HG03159 (cell line): Measurements from ENCODE around the gene KCNS3.
A peak's percentile ranks its signal among the peaks of the same experiment; 100 is the strongest.

Source experiments
- ATAC-seq: cut with Tn5 transposase; IDR thresholded peaks from one replicate; pipeline ENCODE4 v1.9.1; 2021; ENCODE audit warnings: mild to moderate bottlenecking, moderate library complexity; ENCODE audit not compliant: unreplicated experiment

The KCNS3 gene

GRCh38 chr2:17877811-17878280, 621 bp upstream of the KCNS3 start:
- ATAC-seq, result peak; percentile 34

- ATAC-seq, result peak; percentile 16
These were observed 858 bp downstream of the KCNS3 start for GRCh38 chr2:17879137-17879912.

DNA sequence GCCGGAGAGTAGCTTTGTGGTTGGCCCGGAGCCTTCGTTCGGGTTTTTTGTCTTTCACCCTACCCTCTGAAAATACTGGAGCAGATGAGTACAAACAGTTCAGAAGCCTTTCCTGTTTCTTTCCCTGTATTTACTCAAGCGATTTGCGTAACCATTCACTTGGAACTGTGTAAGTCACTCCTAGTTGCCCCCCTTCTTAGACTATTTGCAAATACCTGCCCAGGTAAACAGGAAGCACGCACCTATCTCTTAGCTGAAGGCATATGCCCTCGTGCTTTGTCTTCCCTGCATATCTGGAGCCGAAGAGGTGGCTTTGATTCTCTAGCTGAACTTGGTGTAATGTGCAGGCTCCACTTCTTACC, 1.4 kb downstream of the KCNS3 start:
- ATAC-seq, result no peak

DNA sequence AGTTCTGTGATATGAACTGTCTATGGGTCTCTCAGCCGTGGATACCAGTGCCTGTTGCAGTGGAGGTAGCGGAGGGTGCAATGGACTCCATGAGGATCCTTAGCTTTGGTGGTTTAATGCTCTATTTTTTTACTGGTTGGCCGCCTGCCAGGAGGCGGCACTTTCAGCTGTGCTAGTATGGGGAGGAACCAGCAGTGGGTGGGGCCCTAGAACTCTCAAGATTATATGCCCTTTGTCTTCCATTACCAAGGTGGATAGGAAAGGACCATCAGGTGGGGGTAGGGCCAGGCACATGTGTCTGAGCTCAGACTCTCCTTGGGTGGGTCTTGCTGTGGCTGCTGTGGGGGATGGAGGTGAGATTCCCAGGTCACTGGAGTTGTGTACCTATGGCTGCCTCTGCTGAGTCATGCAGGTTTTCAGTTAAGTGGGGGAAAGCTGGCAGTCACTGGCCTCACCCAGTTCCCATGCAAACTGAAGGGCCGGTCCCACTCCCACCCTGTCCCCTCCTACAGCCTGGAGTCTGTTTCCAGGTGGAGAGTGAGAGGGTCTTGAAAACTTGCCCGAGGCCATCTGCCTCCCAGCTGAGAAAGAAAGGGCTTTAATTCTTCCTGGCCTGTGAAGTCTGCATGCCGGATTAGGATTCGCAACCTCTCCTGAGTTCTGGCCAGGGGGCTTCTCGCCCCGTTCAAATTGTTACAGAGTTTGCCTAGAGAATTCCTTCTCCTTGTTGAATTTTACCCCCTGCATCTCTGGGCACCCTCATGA, 14.5 kb downstream of the KCNS3 start:
- ATAC-seq, result no peak

DNA sequence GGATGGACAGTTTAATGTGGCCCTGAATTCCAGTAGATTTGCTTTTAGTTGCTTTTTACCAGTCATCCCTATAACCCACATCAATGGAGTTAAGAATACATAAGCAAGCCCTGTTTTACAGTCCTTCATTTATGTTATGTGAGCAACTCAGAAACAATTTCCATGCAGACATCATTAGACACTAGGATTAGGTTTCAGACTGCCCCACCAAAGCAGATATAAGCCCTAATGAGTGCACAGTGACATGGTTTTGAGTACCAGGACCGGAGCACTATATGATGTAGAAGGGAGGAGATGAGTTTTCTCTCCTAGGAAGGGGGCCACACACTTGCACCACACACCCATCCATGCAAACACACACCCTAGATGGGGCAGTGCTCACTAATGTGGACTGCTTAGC, 15.5 kb downstream of the KCNS3 start:
- ATAC-seq, result no peak

- ATAC-seq, result no peak
These were observed 16.1 kb downstream of the KCNS3 start for GRCh38 chr2:17894556-17894955.

- no peak for ATAC-seq
These were observed 21.4 kb downstream of the KCNS3 start for GRCh38 chr2:17899871-17900270.

DNA sequence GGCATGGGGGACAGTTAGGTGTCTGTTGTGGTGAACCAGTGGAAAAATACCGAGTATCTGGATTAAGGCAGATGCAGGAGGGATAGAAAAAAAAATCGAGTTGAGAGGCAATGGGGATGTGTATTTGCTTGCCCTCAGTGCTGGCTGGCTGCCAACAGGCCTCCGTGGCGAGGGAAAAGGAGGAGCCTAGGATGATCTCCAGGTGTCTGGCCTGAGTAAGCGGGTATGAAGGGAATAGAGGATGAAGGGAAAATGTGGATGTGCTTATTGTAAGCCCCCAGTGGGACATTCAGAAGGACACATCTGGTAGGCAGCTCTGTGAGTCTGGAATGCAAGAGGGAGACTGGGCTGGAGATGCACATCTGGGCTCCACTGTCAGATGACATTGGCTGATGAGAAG, 22.8 kb downstream of the KCNS3 start:
- no peak for ATAC-seq

- ATAC-seq, result no peak
These were observed 32.5 kb downstream of the KCNS3 start for GRCh38 chr2:17910980-17911379.

DNA sequence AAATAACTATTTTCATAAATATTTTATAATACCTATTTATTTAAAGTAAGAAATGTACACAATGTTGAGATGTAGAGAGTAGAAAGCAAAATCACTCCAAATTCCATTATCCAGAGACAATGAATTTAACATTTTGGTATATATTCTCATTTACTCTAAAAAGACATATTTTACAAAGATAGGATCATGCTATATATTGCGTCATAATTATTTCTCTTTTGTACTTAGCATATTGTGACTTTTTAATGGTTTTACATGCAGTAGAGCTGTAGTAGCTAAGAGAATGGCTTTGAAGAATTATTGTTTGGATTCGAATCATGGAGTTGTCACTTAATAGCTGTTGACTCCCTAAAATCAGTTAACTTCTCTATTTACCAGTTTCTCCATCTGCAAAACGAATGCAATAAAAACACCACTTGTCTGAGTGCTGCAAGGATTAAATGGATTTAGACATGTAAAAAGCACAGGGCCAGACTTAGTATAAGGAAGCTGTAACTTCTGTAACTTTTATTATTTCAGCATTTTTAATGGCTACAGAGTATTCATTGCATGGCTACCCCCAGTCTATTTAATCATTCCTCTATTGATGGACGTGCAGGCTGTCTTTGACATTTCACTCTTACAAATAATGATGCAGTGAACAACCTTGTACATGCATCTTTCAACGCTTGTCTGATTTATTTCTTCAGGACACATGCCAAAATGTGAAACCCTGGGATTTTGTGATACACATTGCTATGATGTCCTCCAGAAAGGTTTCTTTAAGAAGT, 33.2 kb downstream of the KCNS3 start:
- ATAC-seq, result peak; percentile 22

DNA sequence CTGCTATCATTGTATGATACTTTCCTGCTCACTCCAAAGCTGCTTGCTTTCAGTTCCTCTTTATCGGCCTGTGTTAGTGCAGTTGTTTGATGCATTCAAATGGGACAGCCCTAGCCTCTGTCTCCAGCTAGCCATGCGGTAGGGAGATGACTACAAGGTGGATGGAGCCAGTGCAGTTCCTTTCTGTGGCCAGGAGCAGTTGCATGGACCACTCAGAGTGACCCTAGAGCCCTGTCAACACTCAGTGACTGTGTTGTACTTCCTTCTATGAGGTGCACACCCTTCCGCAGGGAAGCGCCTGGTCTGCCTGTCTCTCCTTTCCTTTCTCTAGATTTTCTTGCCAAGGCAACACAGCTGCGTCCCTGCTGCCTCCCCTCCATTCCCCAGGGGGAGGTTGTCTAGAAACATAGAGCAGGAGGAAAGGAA, 33.8 kb downstream of the KCNS3 start:
- peak; percentile 99 for ATAC-seq

- no peak for ATAC-seq
These were observed 36.6 kb downstream of the KCNS3 start for GRCh38 chr2:17915099-17915498.

- no peak for ATAC-seq
These were observed 37.5 kb downstream of the KCNS3 start for GRCh38 chr2:17915811-17916518.

DNA sequence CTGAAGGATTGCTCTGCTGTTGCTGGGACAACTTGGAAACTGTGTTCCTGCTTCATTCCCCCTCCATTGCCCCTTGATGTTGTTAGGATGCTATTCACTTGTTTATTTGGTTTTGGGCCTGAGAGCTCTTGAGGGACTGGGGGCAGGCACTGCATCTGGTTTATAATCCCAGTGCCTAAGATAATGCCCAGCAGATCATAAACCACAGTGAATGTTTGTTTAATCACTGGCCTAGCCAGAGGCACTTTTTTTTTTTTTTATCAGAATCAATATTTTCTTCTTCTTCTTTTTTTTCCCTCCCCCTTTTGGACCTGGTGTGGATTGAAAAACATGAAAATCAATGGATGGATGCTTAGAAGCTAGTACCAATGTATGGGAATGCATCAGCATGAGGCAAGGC, 38.1 kb downstream of the KCNS3 start:
- ATAC-seq, result no peak

DNA sequence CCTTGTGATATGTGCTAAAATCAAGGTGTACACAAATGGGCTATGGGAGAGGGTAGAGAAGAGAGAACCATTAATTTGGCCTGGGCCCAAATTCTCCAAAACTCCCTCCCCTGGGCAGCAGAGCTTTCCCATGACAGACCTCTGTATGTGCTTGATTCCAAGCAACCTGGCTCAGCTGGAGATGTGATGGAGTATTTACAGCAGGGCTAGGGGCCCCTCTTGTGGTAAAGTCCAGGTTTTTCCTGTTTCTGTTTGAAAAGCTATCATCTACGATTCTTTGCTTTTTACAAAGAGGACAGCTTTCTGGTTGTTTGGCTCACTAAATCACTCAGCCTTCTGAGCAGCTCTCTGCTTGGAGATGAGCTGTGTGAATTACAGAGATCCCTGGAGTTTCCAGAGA, 40.3 kb downstream of the KCNS3 start:
- ATAC-seq, result no peak

DNA sequence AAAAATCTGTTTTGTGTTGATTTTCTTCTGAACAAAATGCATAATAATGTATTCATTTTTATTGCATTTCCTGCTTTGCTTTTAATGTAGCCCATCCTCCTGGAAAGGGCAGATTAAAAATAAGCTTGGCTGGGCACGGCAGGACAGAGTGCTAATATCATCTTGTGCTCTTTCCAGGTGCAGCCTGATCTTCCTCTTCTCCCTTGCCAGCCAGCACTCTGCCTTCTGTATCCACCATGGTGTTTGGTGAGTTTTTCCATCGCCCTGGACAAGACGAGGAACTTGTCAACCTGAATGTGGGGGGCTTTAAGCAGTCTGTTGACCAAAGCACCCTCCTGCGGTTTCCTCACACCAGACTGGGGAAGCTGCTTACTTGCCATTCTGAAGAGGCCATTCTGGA, 52.3 kb downstream of the KCNS3 start:
- ATAC-seq, result no peak

GRCh38 chr2:17933256-17933655, 54.8 kb downstream of the KCNS3 start:
- no peak for ATAC-seq

DNA sequence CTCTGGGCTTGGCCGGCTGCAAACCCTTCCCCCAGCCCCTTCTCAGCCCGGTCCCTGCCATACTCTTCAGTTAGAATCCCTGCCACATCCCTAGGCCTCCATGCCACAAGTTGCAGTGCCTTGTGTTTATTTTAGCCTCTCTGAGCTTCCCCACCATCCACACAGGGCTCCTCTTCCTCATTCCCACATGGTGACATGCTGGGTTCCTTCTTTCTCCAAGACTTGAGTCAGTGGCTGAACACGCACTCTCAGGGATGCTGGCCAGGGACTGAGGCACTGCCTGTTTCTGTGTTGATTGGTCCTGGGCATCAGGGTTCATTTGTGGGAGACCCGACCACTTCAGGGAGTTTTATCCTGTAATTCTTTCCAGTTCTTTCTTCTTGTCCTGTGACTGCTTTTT, 56.3 kb downstream of the KCNS3 start:
- no peak for ATAC-seq

DNA sequence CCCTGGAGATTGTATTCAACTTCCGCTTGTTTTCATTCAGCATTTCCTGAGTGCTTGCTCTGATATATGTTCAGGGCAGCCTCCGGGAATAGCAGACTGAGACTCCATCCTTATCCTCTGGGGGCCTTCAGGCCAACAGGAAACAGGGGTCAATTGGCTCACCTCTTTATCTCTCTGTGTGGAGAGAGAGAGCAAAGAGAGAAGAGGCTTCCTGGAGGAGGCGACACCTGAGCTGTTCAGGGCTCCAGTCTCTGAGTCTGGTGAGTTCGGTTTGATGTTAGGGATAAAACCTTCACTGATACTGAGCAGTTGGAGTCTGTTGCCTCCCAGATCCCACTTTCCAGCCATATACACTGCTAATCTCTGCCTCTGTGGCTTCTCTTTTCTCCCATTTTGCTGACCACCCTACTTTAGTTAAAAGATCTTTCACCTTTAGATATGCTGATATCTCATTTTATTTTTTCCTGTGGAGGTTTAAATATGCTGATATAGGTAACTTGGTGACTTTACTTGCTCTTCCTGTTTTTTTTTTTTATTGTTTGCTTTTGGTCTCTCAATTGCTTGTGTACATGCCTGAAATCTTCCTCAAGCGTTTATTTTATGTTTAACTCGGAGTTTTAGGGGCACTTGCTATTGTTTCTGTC, 56.9 kb downstream of the KCNS3 start:
- no peak for ATAC-seq

DNA sequence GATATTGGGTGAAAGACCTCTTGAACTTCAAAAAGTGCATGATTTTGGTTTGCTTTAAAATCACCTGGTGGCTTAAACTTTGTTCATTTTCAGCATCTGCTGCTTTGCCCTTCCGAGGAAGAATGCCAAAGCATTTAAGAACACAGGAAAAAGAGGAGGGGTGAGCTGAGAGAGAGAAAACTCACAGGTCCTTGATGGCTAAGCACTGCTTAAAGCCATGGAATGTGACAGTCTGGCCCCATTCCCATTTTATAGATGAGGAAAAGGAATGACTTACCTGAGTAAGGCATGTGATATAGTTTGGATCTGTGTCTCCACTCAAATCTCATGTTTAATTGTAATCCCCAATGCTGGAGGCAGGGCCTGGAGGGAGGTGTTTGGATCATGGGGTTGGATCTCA, 58.1 kb downstream of the KCNS3 start:
- no peak for ATAC-seq
